Natural killer cell treated with Interleukin-12 subunit alpha and Interleukin-12 subunit beta and Interleukin-15 and Interleukin-18, amount 100 ng/mL, for 72 hours (primary cell): ENCODE data around the gene DBH. TPM values are rescaled to one million over a fixed set of nuclear protein-coding genes. Genes with fewer than 3 reads are reported as not detected.

Experiments used
- ATAC-seq, 2 donors: fragments of 150-1000 bp; cut with Tn5 transposase in 1 of 2; sonication (Bioruptor Pico), chemical (Tn5 transposase) in 1 of 2; 2 replicates each; pipeline ENCODE4 v1.10.0; 2021
- DNase-seq: peaks from one replicate; pipeline ENCODE4 v3.0.0; 2022; ENCODE audit warnings: low spot score
- H3K27ac Mint-ChIP-seq, 2 donors: 1 replicate in 1 of 2; 2 replicates in 1 of 2; pipeline ENCODE4 v1.8.0; 2022; ENCODE audit warnings: mixed read lengths in 2 of 2, mild to moderate bottlenecking in 1 of 2, moderate library complexity in 1 of 2
- H3K27me3 Mint-ChIP-seq, 2 donors: 1 replicate in 1 of 2; 2 replicates in 1 of 2; pipeline ENCODE4 v1.8.0; 2022; ENCODE audit warnings: mixed read lengths in 2 of 2
- H3K36me3 Mint-ChIP-seq: one replicate; pipeline ENCODE4 v1.8.0; 2022; ENCODE audit warnings: mixed read lengths
- H3K4me1 Mint-ChIP-seq, 2 donors: 1 replicate in 1 of 2; 2 replicates in 1 of 2; pipeline ENCODE4 v1.8.0; 2022; ENCODE audit warnings: low read depth in 2 of 2, mixed read lengths in 2 of 2, mild to moderate bottlenecking in 1 of 2
- H3K4me3 Mint-ChIP-seq: one replicate; pipeline ENCODE4 v1.8.0; 2022; ENCODE audit warnings: mixed read lengths
- H3K9me3 Mint-ChIP-seq: 2 replicates; pipeline ENCODE4 v1.8.0; 2022; ENCODE audit warnings: mixed read lengths
- total RNA-seq, 2 donors: library from RNA; stranded (reverse); gene quantifications; one replicate each; pipeline ENCODE4 v1.2.3, GENCODE V29; 2022

DBH gene
- total RNA-seq, 2 donors from 2014 or later, result not detected

- no peak for DNase-seq
- H3K4me1 Mint-ChIP-seq, result no peaks in the 10 kb centered on the region
- ATAC-seq, result no peak
- no peak overlapping the region for H3K4me3 Mint-ChIP-seq
- H3K27me3 Mint-ChIP-seq, result no peaks in the 10 kb centered on the region
- H3K27ac Mint-ChIP-seq, result no peak overlapping the region
- no peaks in the 10 kb centered on the region for H3K36me3 Mint-ChIP-seq
- no peaks in the 10 kb centered on the region for H3K9me3 Mint-ChIP-seq
Observed at GRCh38 chr9:133708246-133709014, 72.3 kb downstream of the DBH start.

Other genes starting within 250 kb of the DBH start
- gene REXO4, start 218.4 kb upstream of the DBH start, total RNA-seq, result 10 to 100 TPM; 34.3 to 55.1 TPM
- 1 to 10 TPM in 1 of 2 donors, under 1 TPM in 1; 0.67 to 1.1 TPM for gene ADAMTS13, start 214.0 kb upstream of the DBH start, total RNA-seq
- gene CACFD1, start 176.4 kb upstream of the DBH start, total RNA-seq, result 1 to 10 TPM; 2.4 to 7.0 TPM
- gene SLC2A6, start 157.3 kb upstream of the DBH start, total RNA-seq, result 10 to 100 TPM; 15.0 to 42.3 TPM
- gene MYMK, start 111.4 kb upstream of the DBH start, total RNA-seq, result not detected
- not detected for gene ADAMTSL2, start 101.7 kb upstream of the DBH start, total RNA-seq
- not detected for gene FAM163B, start 27.0 kb upstream of the DBH start, total RNA-seq
- under 1 TPM; 0.36 to 0.38 TPM for gene SARDH, start 102.0 kb downstream of the DBH start, total RNA-seq